Measurements from ENCODE around the gene NUP214. TPM values are rescaled to one million over a fixed set of nuclear protein-coding genes. Genes with fewer than 3 reads are reported as not detected.

Gene NUP214
- total RNA-seq: 12.2 and 16.3 TPM in 2 replicates

DNA sequence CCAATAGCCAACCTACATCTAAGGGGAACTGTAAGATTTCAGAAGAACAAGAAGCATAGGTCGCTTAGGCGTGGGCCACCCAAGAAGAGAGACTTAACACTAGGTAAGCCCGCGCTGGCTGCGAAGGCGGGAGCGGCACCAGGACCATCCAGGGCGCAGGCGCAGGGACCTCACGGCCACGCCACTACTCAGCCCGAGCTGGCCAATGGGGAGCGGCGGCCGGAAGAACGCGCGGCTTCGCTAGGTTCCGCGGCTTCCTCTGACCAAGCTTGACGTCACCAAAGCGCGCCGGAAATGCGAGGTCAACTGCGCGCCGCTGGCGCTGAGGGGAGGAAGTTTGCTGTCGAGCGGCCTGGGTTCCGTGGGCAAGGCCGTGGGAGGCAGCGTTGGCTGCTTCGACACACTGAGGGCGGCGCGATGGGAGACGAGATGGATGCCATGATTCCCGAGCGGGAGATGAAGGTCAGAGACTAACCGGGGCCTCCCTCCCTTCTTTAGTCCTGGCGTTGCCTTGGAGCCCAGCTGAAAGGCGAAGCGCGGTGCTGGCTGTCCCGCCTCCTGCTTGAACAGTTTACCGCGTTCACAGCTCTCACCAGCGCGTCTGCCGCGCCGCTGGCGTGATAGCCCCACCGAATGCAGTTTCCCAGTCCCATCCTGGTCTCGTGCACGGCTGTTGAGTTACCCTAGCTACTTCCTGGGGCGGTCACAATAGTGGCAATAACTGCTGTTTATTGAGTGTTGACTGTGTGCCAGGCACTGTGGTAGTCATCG lies at the start of gene NUP214:
TSS of gene NUP214 (plus strand) at position 299 of the 771 bp plus-strand sequence. CDS start at position 418, 119 bp downstream.
- DNase-seq (ENCODE audit: low read depth, low spot score): peak; percentile 88

DNA sequence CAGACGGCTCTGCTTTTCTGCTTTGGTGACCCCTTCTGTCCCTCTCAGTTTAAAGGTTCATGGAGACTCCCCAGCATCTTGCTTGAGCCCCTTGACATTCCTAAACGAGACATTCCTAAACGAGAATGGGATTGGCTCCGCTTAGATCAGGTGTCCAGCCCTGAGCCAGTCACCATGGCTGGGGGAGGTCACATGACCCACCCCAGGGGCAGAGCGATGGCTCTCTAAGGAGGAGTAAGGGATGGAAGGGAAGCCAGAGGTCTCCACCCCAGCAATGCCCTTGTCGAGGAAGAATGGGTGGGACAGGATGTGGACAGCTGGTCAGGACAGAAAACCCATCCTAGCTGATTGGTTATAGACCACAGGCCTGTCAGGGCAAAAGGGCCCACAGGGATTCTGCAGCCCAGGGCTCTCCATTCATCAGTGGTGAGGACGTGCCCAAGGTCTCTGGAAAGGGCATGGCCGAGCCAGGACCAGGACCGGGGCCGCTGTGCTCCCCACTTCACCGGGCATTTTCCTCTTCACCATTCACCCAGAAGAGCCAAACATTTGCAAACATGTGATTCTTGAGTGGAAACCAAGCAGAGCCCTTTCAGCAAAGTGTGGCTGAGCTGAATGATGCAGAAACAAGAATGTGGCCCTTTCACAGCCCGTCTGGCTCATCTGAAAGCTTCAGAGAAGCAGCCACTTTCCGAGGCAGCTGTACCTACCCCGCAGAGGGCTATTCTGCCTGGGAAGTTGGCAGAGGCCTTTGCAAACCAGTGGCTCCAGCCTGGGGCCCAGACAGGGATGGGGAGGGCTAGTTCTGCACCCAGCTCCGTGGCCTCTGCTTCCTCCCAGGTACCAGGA lies 48.8 kb upstream of the NUP214 start:
- DNase-seq (ENCODE audit: low read depth, low spot score): no peak

DNA sequence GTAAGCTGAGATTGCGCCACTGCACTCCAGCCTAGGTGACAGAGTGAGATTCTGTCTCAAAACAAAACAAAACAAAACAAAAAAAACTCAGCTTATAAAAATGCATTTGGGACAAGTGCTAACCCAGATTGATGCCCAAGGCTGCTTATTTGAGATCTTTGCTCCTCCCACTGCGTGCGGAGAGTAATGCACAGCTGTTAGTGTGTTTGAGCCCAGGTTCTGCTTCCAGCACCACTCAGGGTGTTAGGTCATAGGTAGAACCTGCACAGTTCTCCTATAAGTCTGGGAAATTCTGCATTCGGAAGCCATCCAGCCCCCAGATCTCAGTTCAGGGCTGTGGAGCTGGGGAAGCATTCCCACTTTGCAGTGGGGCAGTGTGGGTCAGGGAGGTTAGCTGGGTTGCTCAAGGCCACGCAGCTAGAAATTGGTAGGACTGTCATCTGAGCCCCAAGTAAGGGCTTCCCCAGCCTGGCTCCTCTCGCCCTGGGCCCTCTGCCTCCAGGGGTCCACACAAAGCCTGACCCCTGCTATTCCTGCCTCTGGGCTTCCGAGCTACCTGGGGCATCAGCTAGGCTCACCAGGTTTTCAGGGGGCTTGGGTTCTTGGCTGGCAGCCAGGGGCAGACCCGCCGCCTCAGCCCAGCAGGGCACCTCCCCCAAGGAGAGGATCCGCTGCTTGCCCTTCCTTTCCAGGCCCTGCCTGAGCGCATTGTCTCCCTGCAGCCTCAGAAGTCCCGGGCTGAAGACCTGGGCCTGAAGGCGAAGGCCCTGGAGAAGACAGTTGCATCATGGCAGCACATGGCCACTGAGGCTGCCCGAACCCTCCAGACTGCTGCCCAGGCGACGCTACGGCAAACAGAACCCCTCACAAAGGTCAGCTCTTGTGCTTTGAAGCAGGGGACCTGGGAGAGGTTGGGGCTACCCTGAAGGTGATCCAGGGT lies 46.7 kb upstream of the NUP214 start:
- DNase-seq (ENCODE audit: low read depth, low spot score): no peak

DNA sequence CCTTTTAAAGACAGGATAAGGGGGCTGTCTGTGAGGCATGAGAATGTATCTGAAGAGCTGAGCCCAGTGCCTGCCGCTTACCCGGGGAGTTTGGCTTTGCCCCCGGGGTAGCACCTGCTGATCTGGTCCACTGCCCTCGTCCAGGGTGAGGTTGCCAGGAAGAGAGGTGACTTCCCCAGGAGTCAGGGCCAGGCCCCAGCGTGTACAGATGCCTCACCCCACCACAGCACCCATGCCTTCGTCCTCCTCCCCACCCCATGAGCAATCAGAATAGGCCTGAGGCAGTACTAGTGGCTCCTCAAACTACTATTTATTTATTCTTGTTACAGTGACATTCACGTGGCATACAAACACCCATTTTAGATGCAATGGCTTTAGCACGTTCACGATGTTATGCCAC lies 44.8 kb upstream of the NUP214 start:
- no peak for DNase-seq (ENCODE audit: low read depth, low spot score)

DNA sequence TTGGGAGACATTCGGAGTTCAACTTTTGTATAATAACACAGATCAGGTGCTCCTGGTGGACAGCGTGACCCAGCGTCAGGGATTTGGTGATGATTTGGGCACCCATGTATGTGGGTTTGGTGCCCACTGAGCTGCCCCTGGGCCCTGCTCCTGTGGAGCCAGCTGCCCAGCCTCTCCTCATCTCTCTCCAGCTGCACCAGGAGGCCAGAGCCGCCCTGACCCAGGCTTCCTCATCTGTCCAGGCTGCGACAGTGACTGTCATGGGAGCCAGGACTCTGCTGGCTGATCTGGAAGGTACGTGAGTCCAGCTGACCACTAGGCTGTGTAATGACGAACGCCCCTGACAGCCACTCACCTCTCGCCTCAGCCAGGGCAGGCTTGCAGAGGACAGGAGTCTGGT lies 43.5 kb upstream of the NUP214 start:
- no peak for DNase-seq (ENCODE audit: low read depth, low spot score)

DNA sequence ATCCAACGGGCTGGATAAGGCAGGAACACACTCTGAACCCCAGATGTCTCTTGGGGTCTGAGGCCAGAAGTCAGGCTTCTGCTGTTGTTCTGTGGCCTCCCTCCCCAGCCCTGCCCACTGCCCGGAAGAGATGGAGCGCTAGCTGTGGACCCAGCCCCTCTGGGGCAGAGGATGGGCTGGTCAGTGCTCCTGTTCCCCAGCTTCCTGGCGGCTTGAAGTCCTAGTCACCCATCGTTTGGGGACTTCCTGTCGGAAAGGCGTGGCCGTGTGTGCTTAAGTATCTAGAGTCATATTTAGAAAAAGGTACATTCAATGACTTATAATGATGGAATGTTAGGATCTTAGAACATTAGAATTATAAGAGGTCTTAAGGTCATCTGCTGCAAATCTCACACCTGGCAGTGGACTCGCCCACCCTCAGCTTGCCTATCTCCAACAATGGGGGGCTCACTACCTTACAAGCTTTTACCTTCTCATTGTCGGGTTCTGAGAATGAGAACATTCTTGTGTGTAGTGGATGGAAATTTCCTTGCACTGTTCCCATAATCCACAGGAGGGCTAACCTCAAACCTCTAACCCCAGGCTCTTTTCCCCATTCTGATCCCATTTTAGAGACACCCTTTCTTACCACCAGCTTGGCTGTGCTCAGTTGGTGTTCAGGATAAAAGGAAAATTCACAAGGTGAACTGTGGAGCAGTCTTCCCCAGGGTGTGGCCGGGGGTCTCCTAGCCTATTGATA lies 42.4 kb upstream of the NUP214 start:
- no peak for DNase-seq (ENCODE audit: low read depth, low spot score)

DNA sequence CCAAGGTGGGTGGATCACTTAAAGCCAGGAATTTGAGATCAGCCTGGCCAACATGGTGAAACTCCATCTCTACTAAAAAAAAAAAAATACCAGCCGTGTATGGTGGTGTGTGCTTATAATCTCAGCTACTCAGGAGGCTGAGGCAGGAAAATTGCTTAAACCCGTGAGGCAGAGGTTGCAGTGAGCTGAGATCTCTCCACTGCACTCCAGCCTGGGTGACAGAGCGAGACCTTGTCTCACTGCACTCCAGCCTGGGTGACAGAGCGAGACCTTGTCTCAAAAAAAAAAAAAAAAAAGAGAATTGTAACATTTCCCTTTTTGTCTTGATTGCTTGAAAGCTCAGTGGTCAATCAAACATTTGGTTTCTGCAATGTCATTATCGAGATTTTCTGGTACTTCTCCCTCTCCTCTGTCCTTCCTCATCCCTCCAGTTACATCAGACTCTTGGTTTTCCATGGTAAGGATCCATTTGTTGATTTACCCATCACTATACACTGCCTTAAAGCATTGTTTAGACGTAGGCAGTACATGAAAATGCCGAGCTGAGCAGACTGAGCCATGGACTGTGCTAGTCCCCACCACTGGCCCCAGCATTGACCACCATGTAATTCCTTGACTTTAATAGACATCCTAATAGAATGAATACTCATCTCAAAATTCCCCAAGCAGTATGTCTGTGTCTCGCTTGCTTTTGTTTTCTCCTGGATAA lies 40.6 kb upstream of the NUP214 start:
- DNase-seq (ENCODE audit: low read depth, low spot score): no peak

DNA sequence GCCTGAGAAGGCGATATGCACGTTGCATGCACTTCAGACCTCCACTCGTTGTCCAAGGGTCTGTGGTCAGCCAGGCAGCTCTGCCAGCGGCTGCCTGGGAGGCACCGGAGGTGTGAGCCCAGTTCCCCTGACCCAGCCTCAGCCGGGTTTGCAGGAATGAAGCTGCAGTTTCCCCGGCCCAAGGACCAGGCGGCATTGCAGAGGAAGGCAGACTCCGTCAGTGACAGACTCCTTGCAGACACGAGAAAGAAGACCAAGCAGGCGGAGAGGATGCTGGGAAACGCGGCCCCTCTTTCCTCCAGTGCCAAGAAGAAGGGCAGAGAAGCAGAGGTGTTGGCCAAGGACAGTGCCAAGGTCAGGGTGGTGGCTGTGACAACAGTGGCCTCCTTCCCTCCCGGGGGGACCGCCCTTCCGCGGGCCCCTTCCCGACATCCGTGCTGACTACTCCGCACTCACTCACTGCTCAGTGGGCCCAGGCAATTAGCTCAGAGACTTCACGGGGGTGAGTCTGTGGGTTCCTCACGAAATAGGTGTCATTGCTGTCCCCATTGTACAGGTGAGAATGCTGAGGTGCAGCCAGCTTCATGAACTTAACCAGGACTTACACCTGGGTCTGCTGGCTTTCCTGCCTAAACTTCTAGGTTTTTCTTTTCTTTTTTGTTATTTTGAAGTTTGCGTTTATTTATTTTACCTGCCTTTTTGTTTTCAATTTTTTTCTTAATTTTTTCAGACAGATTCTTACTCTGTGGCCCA lies 39.8 kb upstream of the NUP214 start:
- DNase-seq (ENCODE audit: low read depth, low spot score): no peak

DNA sequence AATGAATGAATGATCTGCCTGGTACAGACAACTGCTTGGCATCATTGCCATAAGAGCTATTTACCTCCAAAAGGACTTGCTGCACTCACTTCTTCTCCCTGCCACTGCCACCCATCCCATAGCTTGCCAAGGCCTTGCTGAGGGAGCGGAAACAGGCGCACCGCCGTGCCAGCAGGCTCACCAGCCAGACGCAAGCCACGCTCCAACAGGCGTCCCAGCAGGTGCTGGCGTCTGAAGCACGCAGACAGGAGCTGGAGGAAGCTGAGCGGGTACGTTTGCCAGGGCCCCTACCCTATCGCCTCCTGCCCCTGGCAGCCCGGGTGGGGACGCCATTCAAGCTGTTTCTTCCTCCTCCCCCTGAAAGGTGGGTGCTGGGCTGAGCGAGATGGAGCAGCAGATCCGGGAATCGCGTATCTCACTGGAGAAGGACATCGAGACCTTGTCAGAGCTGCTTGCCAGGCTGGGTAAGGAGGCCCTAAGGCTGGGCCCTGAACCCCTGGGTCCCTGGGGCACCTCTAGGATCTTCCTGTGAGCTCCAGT lies 38.0 kb upstream of the NUP214 start:
- no peak for DNase-seq (ENCODE audit: low read depth, low spot score)

DNA sequence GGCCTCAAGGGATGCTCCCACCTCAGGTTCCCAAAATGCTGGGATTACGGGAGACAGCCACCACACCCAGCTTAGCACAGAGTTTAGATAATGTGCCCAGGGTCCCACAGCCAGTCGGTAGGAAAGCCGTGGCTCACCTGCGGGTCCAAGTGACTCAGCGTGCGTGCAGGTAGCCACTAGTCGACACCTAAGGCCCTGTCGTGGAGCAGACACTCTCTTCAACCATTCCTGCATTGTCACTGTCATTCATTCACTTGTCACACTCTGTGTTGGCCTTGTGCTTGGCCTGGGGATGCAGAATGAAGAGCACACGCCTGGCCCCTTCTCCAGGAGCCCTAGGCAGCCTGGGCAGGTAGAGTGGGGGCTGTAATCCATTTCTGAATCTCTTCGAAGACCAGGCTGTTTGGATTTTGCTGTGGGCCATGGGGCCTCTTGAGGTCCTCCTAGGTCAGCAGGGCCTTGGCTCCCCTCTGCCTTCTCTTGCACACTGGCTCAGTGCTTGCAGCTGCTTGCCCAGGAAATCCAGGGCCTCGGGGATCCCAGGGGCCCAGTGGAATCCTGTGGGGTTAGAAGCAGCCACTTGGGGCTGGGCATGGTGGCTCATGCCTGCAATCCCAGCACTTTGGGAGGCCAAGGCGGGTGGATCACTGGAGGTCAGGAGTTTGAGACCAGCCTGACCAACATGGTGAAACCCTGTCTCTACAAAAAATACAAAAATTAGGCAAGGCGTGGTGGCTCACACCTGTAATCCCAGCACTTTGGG lies 35.2 kb upstream of the NUP214 start:
- DNase-seq (ENCODE audit: low read depth, low spot score): no peak

DNA sequence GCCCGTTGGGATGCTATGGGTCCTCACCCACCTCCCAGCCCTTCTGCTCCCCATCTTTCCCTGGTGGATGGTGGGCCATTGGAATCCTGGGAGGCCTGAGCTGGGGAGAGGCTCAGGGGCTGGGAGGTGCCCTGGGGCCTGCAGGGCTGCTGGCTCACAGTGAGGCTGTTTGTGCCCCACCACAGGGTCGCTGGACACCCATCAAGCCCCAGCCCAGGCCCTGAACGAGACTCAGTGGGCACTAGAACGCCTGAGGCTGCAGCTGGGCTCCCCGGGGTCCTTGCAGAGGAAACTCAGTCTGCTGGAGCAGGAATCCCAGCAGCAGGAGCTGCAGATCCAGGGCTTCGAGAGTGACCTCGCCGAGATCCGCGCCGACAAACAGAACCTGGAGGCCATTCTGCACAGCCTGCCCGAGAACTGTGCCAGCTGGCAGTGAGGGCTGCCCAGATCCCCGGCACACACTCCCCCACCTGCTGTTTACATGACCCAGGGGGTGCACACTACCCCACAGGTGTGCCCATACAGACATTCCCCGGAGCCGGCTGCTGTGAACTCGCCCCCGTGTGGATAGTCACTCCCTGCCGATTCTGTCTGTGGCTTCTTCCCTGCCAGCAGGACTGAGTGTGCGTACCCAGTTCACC lies 33.9 kb upstream of the NUP214 start:
- DNase-seq (ENCODE audit: low read depth, low spot score): no peak

DNA sequence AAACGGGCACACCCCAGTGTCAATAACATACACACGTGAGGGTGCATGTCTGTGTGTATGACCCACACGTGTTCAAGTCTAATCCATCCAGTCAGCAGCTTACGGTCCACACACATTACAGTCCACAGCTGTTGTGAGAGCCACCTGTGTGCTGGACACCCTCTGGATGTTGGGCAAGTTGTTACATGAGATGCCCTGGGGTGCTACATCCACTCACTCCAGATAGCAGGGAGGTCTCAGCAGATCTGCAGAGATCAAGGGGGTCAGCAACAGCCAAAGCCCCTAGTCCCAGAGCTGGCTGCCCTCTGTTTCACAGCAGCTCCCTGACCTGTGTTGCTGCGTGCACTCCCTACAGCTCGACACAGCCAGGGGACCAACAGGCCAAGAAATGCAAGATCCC lies 33.4 kb upstream of the NUP214 start:
- no peak for DNase-seq (ENCODE audit: low read depth, low spot score)

DNA sequence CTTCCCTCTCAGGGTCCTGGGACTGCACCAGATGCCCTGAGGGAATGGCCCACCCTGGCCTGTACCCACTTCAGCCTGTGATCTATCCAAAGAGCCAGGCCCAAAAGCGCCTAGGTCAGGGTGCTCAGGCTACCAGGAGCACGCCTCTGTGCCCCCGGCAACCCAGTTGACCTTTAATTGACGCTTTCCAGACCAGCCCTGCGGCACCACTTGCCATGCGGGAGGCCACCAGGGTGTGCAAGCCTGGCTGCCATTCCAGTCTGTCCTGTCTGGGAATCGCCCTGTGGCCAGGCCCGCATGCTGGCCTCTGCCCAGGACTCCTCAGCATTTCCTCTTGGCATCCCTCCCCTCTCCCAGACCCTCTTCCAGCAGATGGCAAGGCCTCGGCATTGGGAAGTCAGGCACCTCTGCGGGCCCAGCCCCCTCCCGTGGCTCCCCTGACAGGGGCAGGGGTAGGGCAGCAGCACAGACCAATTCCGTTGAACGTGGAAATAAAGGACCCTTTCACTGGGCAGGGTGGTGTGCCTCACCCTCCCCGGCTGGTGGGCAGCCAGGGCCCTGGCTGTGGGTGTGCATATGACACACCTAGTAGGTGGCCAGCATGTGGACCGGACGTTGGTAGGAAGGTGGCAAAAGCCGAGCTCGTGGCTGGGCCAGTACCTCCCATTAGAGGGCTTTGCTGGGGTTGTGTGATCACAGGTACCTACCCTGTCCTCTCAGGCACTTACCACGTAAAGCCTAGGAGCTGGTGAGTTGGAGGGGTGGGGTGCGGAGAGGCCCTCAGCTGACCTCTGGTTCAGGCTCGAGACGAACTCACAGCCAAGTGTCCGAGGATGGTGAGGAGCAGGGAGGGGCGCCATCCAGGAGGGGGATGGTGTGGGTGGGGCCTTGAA lies 32.6 kb upstream of the NUP214 start:
- no peak for DNase-seq (ENCODE audit: low read depth, low spot score)

DNA sequence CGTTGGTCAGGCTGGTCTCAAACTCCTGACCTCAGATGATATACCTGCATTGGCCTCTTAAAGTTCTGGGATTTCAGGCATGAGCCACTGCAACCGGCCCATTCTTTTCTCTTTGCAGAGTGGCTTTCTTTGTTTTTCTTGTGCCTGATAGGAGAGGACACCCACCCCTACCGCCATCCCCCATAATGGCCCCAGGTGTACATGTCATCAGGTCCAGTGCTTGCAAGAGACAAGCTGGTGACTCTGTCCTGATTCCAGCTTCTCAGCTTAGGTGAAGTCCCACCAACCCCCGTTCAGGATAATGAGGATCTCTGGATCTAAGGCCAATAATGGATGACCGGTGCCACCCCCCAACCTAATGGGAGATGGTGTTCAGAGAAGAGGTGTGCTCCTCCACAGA lies 31.4 kb upstream of the NUP214 start:
- no peak for DNase-seq (ENCODE audit: low read depth, low spot score)

DNA sequence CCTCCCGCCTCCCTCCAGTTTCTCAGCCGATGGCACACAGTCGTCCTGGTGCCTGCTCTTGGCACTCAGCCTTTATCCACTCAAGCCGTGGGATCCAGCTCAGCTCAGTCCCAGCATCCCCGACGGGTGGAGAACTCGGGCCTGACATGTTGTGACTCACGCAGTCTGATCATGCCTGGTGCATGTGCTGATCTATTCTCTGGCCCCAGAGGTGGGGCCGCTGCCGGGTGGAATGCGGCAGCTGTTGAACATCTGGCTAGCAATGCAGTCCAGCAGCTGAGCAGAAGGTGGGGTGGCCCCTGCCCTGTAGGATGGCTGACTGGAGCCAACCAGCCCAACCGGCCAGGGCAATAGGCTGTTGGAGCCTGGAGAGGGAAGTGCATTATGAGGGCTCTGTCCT lies 30.8 kb upstream of the NUP214 start:
- DNase-seq (ENCODE audit: low read depth, low spot score): no peak

DNA sequence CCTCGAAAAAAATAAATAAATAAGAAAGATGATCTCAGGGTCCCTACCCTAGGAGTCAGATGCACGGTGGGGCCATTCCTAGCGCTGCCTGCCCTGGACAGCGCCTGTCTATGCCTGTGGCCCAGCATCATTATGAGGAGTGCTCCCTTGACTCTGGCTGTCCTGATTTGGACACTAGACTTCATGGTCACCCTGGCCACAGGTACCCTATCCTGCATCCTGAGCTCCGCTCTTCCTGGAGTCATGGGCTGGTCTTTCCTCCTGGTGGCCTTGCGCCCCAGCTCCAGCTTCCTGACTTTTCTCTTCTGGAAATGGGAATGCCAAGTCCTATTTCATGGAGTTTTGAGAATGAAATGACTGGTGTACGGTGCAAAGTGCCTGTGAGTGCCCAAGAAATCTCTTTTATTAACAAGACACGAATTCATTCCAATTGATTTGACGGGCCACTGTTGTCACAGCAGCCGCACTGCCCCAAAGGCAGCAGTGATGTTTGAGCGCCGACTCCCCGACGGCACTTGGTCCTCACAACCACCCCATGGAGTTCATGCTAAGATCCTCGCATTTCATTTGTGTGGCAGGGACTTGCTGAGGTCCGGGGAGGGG lies 29.6 kb upstream of the NUP214 start:
- no peak for DNase-seq (ENCODE audit: low read depth, low spot score)

Measured in pulmonary artery endothelial cell (primary cell).